Activated naive CD8-positive, alpha-beta T cell treated with anti-CD3 and anti-CD28 coated beads, Interleukin-2, amount 10 ng/mL, durations not matched to agents 7 days and 5 days (primary cell): Measurements from ENCODE around the gene YPEL1. TPM values are rescaled to one million over a fixed set of nuclear protein-coding genes. Genes with fewer than 3 reads are reported as not detected.
A peak's percentile ranks its signal among the peaks of the same experiment; 100 is the strongest.
"Not testable (repeated sequence)": the region's sequence is repeated elsewhere in the genome, so short reads cannot be mapped to it uniquely, and the experiment has no call there.

ENCODE experiments used
- ATAC-seq: fragments of 150-1000 bp; cut with Tn5 transposase; one replicate; pipeline ENCODE4 v1.10.0; 2021; ENCODE audit warnings: low read depth, moderate library complexity
- POLR2A ChIA-PET: fragments of 350-600 bp; sonication (Branson Sonifier 250); formaldehyde crosslinking; loops from one replicate; lab custom pipeline; 2021; ENCODE audit warnings: antibody characterized with exemption; lab: Charles Lee
- DNase-seq: peaks from one replicate; pipeline ENCODE4 v3.0.0; 2021
- H3K27ac Mint-ChIP-seq: one replicate; pipeline ENCODE4 v1.8.0; 2022; ENCODE audit warnings: mild to moderate bottlenecking, mixed read lengths
- H3K27me3 Mint-ChIP-seq: one replicate; pipeline ENCODE4 v1.8.0; 2022; ENCODE audit warnings: mild to moderate bottlenecking, moderate library complexity, mixed read lengths
- H3K36me3 Mint-ChIP-seq: one replicate; pipeline ENCODE4 v1.8.0; 2021; ENCODE audit warnings: mild to moderate bottlenecking, mixed read lengths
- H3K4me1 Mint-ChIP-seq: one replicate; pipeline ENCODE4 v1.8.0; 2021; ENCODE audit warnings: mixed read lengths
- H3K4me3 Mint-ChIP-seq: one replicate; pipeline ENCODE4 v1.8.0; 2022; ENCODE audit warnings: mild to moderate bottlenecking, moderate library complexity, mixed read lengths
- H3K9me3 Mint-ChIP-seq: one replicate; pipeline ENCODE4 v1.8.0; 2021; ENCODE audit warnings: mixed read lengths
- total RNA-seq, 2 experiments: library from RNA; stranded (reverse); gene quantifications; one replicate each; pipeline ENCODE4 v1.2.3, GENCODE V29; 2021

The YPEL1 gene
- total RNA-seq, 2 experiments from 2014 or later = 14.7 to 14.9 TPM

DNA sequence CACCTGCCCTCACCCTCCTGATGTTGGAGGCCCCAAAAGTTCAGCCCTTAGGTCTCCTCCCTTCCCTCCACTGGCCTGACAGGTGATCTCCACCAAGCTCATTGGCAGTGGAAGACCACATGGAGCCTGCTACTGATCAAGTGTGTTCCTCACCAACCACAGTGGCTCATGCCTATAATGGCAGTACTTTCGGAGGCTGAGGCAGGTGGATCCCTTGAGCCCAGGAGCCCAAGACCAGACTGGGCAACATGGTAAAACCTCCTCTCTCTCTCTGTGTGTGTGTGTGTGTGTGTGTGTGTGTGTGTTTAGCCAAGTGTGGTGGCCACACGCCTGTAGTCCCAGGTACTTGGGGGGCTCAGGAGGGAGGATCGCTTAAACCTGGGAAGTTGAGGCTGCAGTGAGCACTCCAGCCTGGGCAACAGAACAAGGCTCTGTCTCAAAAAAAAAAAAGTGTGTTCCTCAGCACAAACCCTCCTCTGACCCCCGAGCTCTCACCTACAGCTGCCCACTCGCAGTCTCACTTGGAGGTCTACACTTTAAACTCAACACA is 4.3 kb upstream of the YPEL1 start:
- ATAC-seq (no peak), DNase-seq (no peak)
- peak overlapping the region; percentile 49 for H3K27ac Mint-ChIP-seq
- no peak overlapping the region for H3K4me3 Mint-ChIP-seq
- POLR2A ChIA-PET = no interaction called here
- H3K36me3 Mint-ChIP-seq = no peaks in the 10 kb centered on the region
- no peaks in the 10 kb centered on the region for H3K9me3 Mint-ChIP-seq
- peaks cover 27% of the 10 kb centered on the region for H3K27me3 Mint-ChIP-seq
- peaks cover 6% of the 10 kb centered on the region for H3K4me1 Mint-ChIP-seq

DNA sequence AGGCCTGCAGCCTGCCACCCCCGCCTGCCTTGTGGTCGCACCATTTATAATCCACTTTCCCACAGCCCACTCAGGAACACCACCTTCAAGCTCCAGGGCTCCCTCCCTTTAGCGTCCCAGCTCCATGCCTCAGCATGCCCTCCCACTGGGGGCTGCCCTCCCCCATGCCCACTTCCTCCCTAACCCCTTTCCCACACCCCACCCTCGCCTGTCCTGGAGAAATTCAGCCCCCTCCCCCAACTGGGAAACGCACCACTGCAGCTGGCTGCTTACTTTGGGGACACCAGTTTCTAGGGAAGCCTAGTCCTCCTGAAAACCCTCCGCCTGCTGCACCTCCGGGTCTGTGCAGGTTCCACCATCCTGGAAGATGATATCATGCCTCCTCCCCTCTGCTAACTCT is 3.4 kb upstream of the YPEL1 start:
- Mint-ChIP-seq H3K27ac (no peak overlapping the region), H3K9me3 (no peaks in the 10 kb centered on the region)

DNA sequence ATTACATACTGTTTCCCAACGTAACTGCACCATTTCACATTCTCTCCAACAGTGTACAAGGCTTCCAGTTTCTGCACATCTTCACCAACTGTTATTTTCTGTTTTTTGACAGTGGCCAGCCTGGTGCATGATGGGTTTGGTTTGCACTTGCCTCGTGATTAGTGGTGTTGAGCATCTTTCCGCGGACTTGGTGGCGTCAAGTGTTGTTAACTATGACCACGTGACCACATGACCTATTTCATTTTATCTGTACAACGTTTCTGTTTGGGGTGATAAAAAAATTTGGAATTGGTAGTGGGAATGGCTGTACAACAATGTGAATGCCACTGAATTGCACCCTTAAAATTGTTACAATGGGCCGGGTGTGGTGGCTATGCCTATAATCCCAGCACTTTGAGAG is 2.5 kb upstream of the YPEL1 start:
- ATAC-seq (no peak), DNase-seq (no peak)
- Mint-ChIP-seq H3K36me3 (no peaks in the 10 kb centered on the region), H3K4me1 (peaks cover 20% of the 10 kb centered on the region), H3K27me3 (peaks cover 37% of the 10 kb centered on the region), H3K27ac (no peak overlapping the region), H3K9me3 (no peaks in the 10 kb centered on the region), H3K4me3 (no peak overlapping the region)
- POLR2A ChIA-PET = no interaction called here

More for the DNA sequence above, 3.4 kb upstream of the YPEL1 start:
- DNase-seq (no peak), ATAC-seq (no peak)
- peaks cover 29% of the 10 kb centered on the region for H3K27me3 Mint-ChIP-seq
- H3K4me3 Mint-ChIP-seq = no peak overlapping the region
- POLR2A ChIA-PET = no interaction called here
- H3K4me1 Mint-ChIP-seq = peaks cover 15% of the 10 kb centered on the region
- no peaks in the 10 kb centered on the region for H3K36me3 Mint-ChIP-seq

DNA sequence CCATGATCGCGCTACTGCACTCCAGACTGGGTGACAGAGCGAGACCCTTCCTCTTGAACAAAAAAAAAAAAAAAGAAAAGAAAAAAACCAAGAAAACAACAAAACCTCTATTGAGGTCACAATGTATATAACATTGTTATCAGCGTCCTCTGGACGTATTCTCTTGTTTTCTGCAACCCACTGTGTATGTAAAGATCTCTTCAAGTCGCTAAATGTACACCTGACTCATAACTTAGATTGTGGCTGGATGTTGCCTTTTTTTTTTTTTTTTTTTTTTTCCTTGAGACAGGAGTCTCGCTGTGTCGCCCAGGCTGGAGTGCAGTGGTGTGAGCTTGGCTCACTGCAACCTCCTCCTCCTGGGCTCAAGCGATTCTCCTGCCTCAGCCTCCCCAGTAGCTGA is 1.4 kb upstream of the YPEL1 start:
- Mint-ChIP-seq H3K4me3 (no peak overlapping the region), H3K27ac (no peak overlapping the region), H3K9me3 (no peaks in the 10 kb centered on the region), H3K27me3 (peaks cover 38% of the 10 kb centered on the region), H3K4me1 (peaks cover 20% of the 10 kb centered on the region), H3K36me3 (no peaks in the 10 kb centered on the region)
- POLR2A ChIA-PET = no interaction called here
- DNase-seq = no peak
- no peak for ATAC-seq

DNA sequence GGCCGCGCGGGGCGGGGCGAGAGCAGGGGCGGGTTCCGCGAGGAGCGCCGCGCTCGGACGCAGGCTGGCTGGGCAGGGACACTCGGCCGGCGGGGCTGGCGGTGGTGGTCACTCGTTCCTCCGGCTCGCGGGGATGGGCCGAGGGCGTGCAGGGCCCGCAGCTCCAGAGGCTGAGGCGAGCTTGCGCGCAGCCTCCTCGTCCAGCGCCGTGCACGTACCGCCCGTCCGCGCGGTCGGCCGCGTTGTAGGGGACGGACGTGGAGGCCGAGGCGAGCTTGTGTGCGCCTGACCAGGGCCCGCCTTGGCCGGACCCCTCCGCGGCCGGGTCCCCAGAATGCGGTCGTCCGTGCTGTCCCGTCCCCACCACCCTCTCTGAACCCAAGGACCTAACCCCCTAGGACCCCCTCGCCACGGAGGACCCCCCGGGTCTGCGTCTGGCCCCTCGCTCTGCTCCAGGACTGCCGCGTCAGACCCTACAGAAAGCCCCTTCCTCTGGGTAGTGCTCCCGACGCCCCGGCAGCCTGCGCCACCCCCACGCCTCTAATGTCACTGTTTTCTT is 569 bp upstream of the YPEL1 start:
- Mint-ChIP-seq H3K4me3 (peak overlapping the region; percentile 61), H3K27ac (no peak overlapping the region), H3K4me1 (peaks cover 20% of the 10 kb centered on the region), H3K36me3 (no peaks in the 10 kb centered on the region), H3K27me3 (peaks cover 43% of the 10 kb centered on the region), H3K9me3 (no peaks in the 10 kb centered on the region)
- no peak for DNase-seq
- no peak for ATAC-seq
- POLR2A ChIA-PET = interaction anchor here (0.6 to 2.2 kb wide), 13 partner anchors 10 to 246 kb away, joined by 3 to 8 read pairs (median 4); partner anchors contain the start of genes PPIL2 and TOP3B

DNA sequence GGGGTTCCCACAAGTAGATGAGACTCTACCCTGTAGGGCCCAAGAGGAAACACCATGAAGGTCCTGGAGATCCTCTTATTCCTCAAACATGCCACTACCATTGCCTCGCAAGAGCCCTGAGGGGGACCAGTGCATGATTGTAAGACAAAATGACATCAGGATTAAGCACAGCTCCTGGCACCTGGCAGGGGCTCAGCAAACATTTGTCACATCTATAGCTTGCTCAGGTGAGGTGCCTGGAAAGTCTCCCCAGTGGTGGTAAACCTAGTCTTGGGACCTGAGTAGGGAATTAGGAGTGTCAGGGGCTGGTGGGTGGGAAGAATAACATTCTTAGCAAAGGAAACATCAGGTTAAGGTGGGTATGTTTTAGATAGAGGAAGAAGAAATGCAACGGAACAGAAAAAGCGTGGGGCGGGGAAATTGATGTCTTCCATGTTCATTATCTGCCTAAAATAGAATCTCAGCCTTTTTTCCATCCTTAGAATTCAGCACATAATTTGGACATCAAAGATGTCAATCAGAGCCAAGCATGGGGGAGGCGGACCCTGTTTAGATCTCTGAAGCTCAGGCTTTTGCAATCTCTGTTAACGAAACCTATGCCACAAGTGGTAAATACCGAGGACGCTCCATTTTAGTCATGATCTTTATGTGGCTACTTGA is 924 bp downstream of the YPEL1 start:
- Mint-ChIP-seq H3K27ac (peak overlapping the region; percentile 84), H3K36me3 (no peaks in the 10 kb centered on the region), H3K4me3 (peak overlapping the region; percentile 89), H3K27me3 (peaks cover 35% of the 10 kb centered on the region), H3K9me3 (no peaks in the 10 kb centered on the region), H3K4me1 (peaks cover 20% of the 10 kb centered on the region)
- ATAC-seq (no peak), DNase-seq (no peak)
- POLR2A ChIA-PET = interaction anchor here (0.7 to 2.2 kb wide), 6 partner anchors 28 to 203 kb away, joined by 3 to 7 read pairs (median 4); partner anchors contain the start of gene PPIL2

DNA sequence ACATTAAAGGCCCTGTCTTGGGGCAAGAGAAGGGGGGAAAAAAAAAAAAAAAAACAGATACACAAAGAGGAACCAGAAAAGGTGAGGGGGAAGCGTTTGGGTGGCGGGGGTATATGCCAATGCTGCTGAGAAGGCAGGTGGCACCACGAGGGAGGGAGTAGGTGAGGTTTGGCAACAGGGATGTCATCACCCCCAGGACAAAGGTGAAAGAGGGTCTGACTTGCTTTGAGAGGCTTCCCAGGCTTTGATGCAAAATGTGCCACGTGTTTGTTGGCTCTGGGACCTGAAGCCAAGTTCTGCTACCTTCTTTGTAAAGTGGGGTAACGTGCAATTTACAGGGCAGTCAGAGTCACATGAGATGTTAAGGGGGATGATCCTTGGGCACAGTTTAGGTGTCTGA is 4.1 kb downstream of the YPEL1 start:
- POLR2A ChIA-PET = no interaction called here
- Mint-ChIP-seq H3K27me3 (peaks cover 16% of the 10 kb centered on the region), H3K4me3 (no peak overlapping the region), H3K9me3 (no peaks in the 10 kb centered on the region), H3K4me1 (peaks cover 22% of the 10 kb centered on the region), H3K27ac (no peak overlapping the region), H3K36me3 (no peaks in the 10 kb centered on the region)
- DNase-seq (no peak), ATAC-seq (no peak)

DNA sequence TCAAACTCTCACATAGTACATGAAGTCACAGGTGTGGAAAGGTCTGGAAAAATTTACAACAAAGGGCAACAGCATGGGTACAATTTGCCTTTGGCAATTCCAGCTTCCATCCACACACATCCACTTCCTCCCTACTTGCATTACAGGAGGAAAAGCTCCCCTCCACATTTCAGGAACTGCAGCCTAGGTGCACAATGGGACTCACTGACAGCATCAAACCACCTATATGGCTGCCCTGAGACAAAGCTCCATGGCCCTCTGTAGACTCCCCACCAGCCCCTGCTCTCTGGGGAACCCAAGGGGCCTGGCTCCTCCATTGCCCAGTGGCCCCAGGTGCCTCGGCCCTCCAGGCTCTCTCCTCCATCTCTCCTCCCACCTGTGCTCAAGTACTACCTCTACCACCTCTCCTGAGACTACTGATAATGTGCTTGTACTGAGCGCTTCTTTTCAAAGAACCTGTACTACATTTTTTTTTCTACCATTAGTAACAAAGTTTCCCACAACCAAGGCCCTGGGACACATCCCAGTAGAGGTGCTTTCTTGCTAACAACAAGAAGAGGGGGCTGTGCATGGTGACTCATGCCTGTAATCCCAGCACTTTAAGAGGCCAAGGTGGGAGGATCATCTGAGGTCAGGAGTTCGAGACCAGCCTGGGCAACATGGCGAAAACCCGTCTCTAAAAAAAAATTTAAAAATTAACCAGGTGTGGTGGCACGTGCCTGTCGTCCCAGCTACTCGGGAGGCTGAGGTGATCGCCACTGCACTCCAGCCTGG is 4.9 kb downstream of the YPEL1 start:
- ATAC-seq (no peak), DNase-seq (no peak)
- peaks cover 22% of the 10 kb centered on the region for H3K4me1 Mint-ChIP-seq
- H3K27me3 Mint-ChIP-seq = peaks cover 16% of the 10 kb centered on the region
- H3K27ac Mint-ChIP-seq = no peak overlapping the region
- H3K4me3 Mint-ChIP-seq = no peak overlapping the region
- H3K36me3 Mint-ChIP-seq = no peaks in the 10 kb centered on the region
- H3K9me3 Mint-ChIP-seq = no peaks in the 10 kb centered on the region
- POLR2A ChIA-PET = no interaction called here

DNA sequence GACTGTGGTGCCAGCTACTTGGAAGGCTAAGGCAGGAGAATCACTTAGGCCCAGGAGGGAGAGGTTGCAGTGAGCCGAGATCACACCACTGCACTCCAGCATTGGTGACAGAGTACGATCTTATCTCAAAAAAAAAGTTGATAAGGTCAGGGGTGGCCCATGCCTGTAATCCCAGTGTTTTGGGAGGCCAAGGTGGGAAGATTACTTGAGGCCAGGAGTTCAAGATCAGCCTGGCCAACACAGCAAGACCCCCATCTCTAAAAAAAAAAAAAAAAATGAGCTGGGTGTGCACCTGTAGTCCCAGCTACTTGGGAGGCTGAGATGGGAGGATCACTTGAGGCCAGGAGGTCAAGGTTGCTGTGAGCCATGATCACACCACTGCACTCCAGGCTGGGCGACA is 6.4 kb downstream of the YPEL1 start:
- DNase-seq, ATAC-seq, H3K4me3 Mint-ChIP-seq, H3K9me3 Mint-ChIP-seq, H3K36me3 Mint-ChIP-seq, H3K27ac Mint-ChIP-seq, POLR2A ChIA-PET: not testable (repeated sequence)
- Mint-ChIP-seq H3K27me3 (peaks cover 16% of the 10 kb centered on the region), H3K4me1 (peaks cover 13% of the 10 kb centered on the region)

DNA sequence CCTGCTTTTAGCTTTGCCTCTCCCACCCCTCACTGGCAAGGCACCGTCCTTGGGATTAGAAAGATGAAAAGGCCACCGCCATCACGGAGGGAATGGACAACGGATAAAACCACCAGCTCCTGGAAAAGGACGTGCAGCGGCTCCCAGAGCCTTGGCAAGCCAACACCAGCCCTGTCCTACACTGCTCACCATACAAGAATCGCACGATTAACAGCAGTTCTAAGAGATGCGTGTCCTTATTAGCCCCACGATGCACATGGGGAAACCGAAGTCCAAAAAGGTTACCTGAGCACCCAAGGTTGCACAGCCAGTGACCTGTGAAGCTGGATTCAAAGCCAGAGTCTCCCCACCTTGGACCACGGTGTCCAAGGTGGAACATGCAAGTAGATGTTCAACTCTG is 7.3 kb downstream of the YPEL1 start:
- ATAC-seq (no peak), DNase-seq (no peak)
- peaks cover 6% of the 10 kb centered on the region for H3K4me1 Mint-ChIP-seq
- H3K27ac Mint-ChIP-seq = no peak overlapping the region
- no peaks in the 10 kb centered on the region for H3K9me3 Mint-ChIP-seq
- peaks cover 7% of the 10 kb centered on the region for H3K27me3 Mint-ChIP-seq
- no peak overlapping the region for H3K4me3 Mint-ChIP-seq
- no peaks in the 10 kb centered on the region for H3K36me3 Mint-ChIP-seq
- POLR2A ChIA-PET = interaction anchor here (0.6 kb wide), 1 partner anchor 91 kb away, joined by 3 read pairs; no protein-coding TSS in a partner anchor

DNA sequence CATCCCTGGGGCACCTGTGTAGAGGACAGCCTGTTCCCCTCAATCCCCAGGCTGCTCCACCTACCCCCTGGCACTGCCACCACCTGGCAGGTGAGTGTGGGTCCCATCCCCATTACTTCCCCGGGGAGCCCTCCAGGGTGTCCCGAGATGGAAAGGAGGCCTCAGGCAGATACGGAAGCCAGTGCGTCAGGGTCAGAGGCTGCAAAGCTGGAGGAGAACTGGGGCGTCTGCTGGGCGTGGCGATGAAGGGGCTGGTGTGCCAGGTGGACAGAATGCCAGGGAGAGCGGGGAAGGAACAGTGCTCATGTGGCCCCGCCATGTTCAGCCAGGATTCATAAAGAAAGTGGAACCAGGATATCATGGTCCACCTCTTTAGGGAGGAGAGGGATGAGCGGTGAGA is 7.8 kb downstream of the YPEL1 start:
- Mint-ChIP-seq H3K4me1 (peaks cover 6% of the 10 kb centered on the region), H3K36me3 (no peaks in the 10 kb centered on the region), H3K9me3 (no peaks in the 10 kb centered on the region), H3K4me3 (no peak overlapping the region), H3K27ac (no peak overlapping the region), H3K27me3 (peaks cover 5% of the 10 kb centered on the region)
- ATAC-seq (no peak), DNase-seq (no peak)
- POLR2A ChIA-PET = no interaction called here

DNA sequence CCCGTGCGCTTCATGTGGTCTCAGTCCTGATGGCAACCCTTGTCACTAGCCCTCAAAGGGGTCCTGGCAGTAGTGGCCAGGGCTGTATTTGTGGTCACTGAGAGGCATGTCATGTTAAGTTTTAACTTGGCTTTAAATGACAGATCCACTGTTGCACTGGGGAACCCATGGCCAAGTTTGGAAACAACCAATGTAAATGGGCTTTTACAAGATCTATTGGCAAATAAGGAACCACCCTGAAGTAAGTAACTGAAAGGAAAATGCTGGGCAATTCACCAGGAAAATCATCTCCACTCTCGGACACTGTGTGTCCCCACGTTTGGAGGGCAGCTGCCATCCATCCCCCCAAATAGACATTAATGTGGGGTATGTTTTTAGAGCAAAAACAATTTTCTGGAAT is 8.4 kb downstream of the YPEL1 start:
- Mint-ChIP-seq H3K27ac (no peak overlapping the region), H3K4me1 (peaks cover 6% of the 10 kb centered on the region), H3K36me3 (no peaks in the 10 kb centered on the region), H3K4me3 (no peak overlapping the region), H3K9me3 (no peaks in the 10 kb centered on the region), H3K27me3 (peaks cover 5% of the 10 kb centered on the region)
- DNase-seq (no peak), ATAC-seq (no peak)
- POLR2A ChIA-PET = interaction anchor here (1.3 kb wide), 1 partner anchor 9 kb away, joined by 4 read pairs; the partner anchor contains the start of gene YPEL1

DNA sequence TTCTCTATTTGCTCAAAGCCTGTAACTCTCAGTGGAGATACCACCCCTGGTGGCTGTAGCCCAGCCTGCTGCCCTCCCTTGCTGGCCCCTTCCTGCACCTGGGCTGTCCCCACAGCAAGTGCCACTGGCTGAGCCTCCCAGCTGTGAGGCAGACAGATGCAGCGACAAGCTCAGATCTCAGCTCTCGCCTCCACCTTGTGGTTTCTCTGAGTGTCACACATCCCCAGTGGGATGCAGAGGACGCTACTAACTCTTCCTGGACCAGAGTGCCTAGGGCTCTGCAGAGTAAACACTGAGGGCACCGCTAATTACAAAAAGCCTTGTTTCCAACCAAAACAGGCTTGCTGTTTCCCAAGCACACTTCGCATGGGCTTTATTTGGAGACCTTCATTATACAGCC is 8.9 kb downstream of the YPEL1 start:
- H3K27me3 Mint-ChIP-seq = peaks cover 5% of the 10 kb centered on the region
- no peak overlapping the region for H3K27ac Mint-ChIP-seq
- H3K4me3 Mint-ChIP-seq = no peak overlapping the region
- POLR2A ChIA-PET = interaction anchor here (0.5 to 1.3 kb wide), 2 partner anchors 9 to 1043 kb away, joined by 4 to 5 read pairs; partner anchors contain the start of gene YPEL1
- peak; percentile 97 for ATAC-seq
- peak; percentile 43 for DNase-seq
- peaks cover 6% of the 10 kb centered on the region for H3K4me1 Mint-ChIP-seq
- H3K36me3 Mint-ChIP-seq = no peaks in the 10 kb centered on the region
- no peaks in the 10 kb centered on the region for H3K9me3 Mint-ChIP-seq
